Pons (tissue), 1 donor: ENCODE measurements around the gene TCAIM.

Experiments used
- DNase-seq: peaks from one replicate; pipeline ENCODE4 v3.0.0-alpha.2; 2016; ENCODE audit warnings: low spot score

The TCAIM gene

DNA sequence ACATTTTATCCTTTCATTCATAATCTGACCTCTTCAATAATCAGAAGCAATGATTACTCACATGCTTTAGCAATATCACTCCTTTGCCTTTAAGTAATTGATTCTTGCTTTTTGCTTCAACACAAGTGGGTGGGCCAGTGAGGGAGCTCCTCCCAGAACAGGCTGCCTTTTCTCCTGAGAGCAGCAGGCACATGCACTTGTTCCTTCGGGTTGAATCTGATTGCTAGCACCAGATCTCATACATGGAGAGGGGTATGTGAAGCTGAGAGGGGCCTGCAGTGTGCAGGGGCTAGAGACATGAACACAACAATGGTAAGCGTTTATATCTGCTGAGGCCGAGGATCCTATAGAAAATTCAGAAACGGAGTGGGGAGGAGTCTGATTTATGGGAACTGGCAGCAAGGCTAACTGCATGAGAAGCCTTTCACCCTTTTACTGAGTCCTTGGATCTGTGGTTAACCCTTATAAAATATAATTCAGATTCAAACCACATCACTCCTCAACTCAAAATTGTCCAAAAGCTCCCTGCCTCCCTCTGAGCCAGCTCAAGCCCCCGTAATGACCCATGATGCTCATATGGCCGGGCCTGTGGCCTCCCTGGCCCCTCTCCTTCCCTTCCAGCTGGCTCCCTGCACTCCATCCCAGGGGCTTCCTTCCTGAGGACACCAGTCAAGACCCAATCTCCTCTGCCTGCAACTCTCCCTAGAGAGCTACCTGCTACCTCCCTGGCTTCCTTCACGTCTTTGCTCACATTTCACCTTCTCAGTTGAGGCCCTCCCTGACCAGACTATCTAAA is 106.5 kb downstream of the TCAIM start:
- DNase-seq: no peak

DNA sequence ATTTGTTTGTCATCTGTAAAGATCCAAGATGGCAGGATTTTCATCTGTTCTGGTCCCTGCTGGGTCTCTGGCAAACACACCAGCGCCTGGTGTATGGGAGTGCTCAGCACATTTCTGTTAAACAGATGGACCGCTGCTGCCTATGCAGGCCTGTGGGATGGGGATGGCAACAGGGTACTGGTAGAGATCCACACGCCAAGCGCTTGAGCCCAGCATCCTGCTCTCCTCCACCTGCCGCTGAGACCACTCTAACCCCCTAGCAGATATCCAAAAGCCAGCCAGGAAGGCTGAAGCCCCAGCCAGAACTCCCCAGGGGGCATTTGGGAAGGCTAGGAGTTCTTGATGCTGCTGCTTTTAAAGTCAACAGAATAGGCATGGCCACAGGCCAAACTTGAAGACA is 107.2 kb downstream of the TCAIM start:
- no peak for DNase-seq

DNA sequence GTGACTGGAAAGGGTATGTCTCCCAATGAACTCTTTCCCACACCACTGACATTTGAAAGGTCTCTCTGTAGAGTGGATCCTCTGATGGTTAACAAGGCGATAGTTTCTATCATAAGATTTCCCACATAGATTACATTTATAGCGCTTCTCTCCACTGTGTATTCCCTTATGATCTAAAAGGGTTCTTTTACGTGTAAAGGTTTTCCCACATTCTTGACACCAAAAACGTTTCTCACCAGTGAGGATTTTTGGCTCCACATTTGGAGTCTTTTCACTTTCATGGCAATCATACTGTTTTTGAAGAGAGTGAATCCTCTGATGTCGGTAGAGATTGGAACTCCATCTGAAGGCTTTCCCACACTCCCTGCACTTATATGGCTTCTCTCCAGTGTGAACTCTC is 108.4 kb downstream of the TCAIM start:
- DNase-seq: no peak

- DNase-seq: no peak
These were observed 112.9 kb downstream of the TCAIM start for GRCh38 chr3:44451441-44451840.

DNA sequence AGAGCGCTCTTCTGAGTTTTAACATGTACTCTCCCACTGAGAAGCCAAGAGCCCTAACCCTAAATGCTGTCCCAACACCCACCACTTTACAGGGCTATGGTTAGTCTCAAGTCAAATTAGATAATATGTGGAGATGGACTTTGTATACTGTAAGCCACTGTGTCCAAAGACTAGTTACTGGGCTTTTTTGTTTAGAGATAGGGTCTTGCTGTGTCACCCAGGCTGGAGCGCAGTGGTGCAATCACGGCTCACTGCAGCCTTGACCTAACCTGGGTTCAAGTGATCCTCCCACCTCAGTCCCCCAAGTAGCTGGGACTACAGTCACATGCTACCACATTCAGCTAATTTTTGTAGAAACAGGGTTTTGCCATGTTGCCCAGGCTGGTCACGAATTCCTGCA is 115.7 kb downstream of the TCAIM start:
- DNase-seq: no peak

DNA sequence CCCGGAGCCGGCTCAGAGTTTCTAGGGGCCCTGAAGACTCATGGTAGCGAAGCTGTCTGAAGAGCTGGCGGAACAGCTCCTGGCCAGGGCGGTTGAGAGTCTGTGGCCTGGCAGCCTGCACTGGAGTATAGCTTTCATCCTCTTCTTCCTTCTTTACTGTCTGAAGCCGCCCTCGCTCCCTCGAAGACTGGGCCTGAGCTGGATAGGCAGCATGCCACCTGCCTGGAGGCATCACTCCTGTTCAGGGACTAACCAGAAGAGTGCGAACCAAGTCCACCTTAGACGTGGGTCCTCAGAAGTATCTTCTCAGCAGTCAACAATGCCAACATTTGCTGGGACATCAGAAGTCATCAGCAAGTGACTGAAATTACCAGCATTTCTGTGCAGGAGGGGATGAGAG is 116.8 kb downstream of the TCAIM start:
- no peak for DNase-seq
